Stimulated activated CD8-positive, alpha-beta memory T cell treated with anti-CD3 and anti-CD28 coated beads, Interleukin-15, amount 100 ng/mL, for 48 hours (primary cell): ENCODE data around the gene CDC27.
"Not testable (repeated sequence)": the region's sequence is repeated elsewhere in the genome, so short reads cannot be mapped to it uniquely, and the experiment has no call there.

Experiments used
- DNase-seq, 2 donors: peaks; one replicate each; pipeline ENCODE4 v3.0.0-alpha.2; 2020; ENCODE audit warnings: low read depth in 2 of 2

CDC27 gene

GRCh38 chr17:47070266-47070665 is 118.8 kb downstream of the CDC27 start:
- DNase-seq: not testable (repeated sequence)
